CD14-positive monocyte (primary cell): ENCODE measurements around the gene PTEN. TPM values are rescaled to one million over a fixed set of nuclear protein-coding genes. Genes with fewer than 3 reads are reported as not detected.
A peak's percentile ranks its signal among the peaks of the same experiment; 100 is the strongest.
"Not testable (repeated sequence)": the region's sequence is repeated elsewhere in the genome, so short reads cannot be mapped to it uniquely, and the experiment has no call there.

Experiments used
- DNase-seq, 3 donors: peaks; one replicate each; pipeline ENCODE4 v3.0.0-alpha.2; 2011 to 2022
- H2AFZ ChIP-seq: 2 replicates; pipeline ENCODE4 v1.6.0; 2012; ENCODE audit warnings: mild to moderate bottlenecking, low read depth, low read length, inconsistent platforms; ENCODE audit not compliant: insufficient read depth, poor library complexity, severe bottlenecking
- H3K27ac ChIP-seq, 2 donors: 1 replicate in 1 of 2; 2 replicates in 1 of 2; pipeline ENCODE4 v1.5.1; 2012 to 2013; ENCODE audit warnings: low read length in 2 of 2, control low read depth in 1 of 2, inconsistent platforms in 1 of 2, low read depth in 1 of 2, mild to moderate bottlenecking in 1 of 2
- H3K27me3 ChIP-seq, 2 donors: one replicate each; pipeline versions ENCODE4 v1.6.0 to v1.6.1; 2011 to 2013; ENCODE audit warnings: low read length in 2 of 2; ENCODE audit not compliant: control insufficient read depth in 2 of 2, insufficient read depth in 2 of 2
- H3K36me3 ChIP-seq, 2 donors: replicated peaks in 1 of 2; 1 replicate in 1 of 2; 2 replicates in 1 of 2; pipeline versions ENCODE4 v1.5.1 to v1.6.1; 2012 to 2013; ENCODE audit warnings: low read length in 2 of 2, control low read depth in 1 of 2, inconsistent platforms in 1 of 2, mild to moderate bottlenecking in 1 of 2; ENCODE audit not compliant: insufficient read depth in 2 of 2, control insufficient read depth in 1 of 2
- H3K4me1 ChIP-seq, 2 donors: 1 replicate in 1 of 2; 2 replicates in 1 of 2; pipeline versions ENCODE4 v1.5.1 to v1.6.1; 2012 to 2013; ENCODE audit warnings: low read length in 2 of 2, control low read depth in 1 of 2, inconsistent platforms in 1 of 2, mild to moderate bottlenecking in 1 of 2, moderate library complexity in 1 of 2; ENCODE audit not compliant: insufficient read depth in 2 of 2, control insufficient read depth in 1 of 2
- H3K4me2 ChIP-seq: replicated peaks from 2 replicates; pipeline ENCODE3; 2012; ENCODE audit warnings: low read length, moderate library complexity, mild to moderate bottlenecking; ENCODE audit not compliant: poor library complexity, severe bottlenecking; ENCODE audit errors: extremely low read depth
- H3K4me3 ChIP-seq, 3 experiments: fragments of 200-600 bp in 1 of 3; sonication (generic) in 1 of 3; replicated peaks in 1 of 3; 1 replicate in 2 of 3; 2 replicates in 1 of 3; pipeline ENCODE4 v1.5.1; 2011 to 2013; ENCODE audit warnings: low read length in 3 of 3, mild to moderate bottlenecking in 3 of 3, control low read depth in 2 of 3, low read depth in 2 of 3, inconsistent platforms in 1 of 3, moderate library complexity in 1 of 3
- H3K79me2 ChIP-seq: 2 replicates; pipeline ENCODE4 v1.6.0; 2012; ENCODE audit warnings: mild to moderate bottlenecking, control low read depth, inconsistent platforms, low read length, moderate library complexity; ENCODE audit not compliant: insufficient read depth
- H3K9ac ChIP-seq: 2 replicates; pipeline ENCODE4 v1.6.0; 2017; ENCODE audit warnings: low read length, mild to moderate bottlenecking; ENCODE audit not compliant: insufficient read depth, poor library complexity, severe bottlenecking
- H3K9me3 ChIP-seq, 2 donors: replicated peaks in 1 of 2; 1 replicate in 1 of 2; 2 replicates in 1 of 2; pipeline versions ENCODE4 v1.5.1 to v1.6.1; 2012 to 2013; ENCODE audit warnings: low read length in 2 of 2, control low read depth in 1 of 2; ENCODE audit not compliant: control insufficient read depth in 1 of 2, insufficient read depth in 1 of 2
- H4K20me1 ChIP-seq: 2 replicates; pipeline ENCODE4 v1.6.0; 2012; ENCODE audit warnings: mild to moderate bottlenecking, low read length, control low read depth, moderate library complexity; ENCODE audit not compliant: insufficient read depth
- H3K27ac Mint-ChIP-seq, 7 donors: one replicate each; pipeline ENCODE4 v1.8.0; 2020; ENCODE audit warnings: mild to moderate bottlenecking in 7 of 7, mixed read lengths in 7 of 7, moderate library complexity in 6 of 7, inconsistent platforms in 2 of 7
- H3K27me3 Mint-ChIP-seq, 3 donors: one replicate each; pipeline ENCODE4 v1.8.0; 2021 to 2022; ENCODE audit warnings: low read depth in 3 of 3, mild to moderate bottlenecking in 3 of 3, mixed read lengths in 3 of 3, moderate library complexity in 3 of 3, inconsistent platforms in 1 of 3
- H3K36me3 Mint-ChIP-seq, 2 donors: one replicate each; pipeline ENCODE4 v1.8.0; 2020; ENCODE audit warnings: mixed read lengths in 2 of 2, inconsistent platforms in 1 of 2, mild to moderate bottlenecking in 1 of 2
- H3K4me1 Mint-ChIP-seq: one replicate; pipeline ENCODE4 v1.8.0; 2020; ENCODE audit warnings: mild to moderate bottlenecking, mixed read lengths
- H3K4me3 Mint-ChIP-seq, 2 donors: one replicate each; pipeline ENCODE4 v1.8.0; 2020; ENCODE audit warnings: mild to moderate bottlenecking in 2 of 2, mixed read lengths in 2 of 2, moderate library complexity in 1 of 2
- H3K9me3 Mint-ChIP-seq, 7 donors: one replicate each; pipeline ENCODE4 v1.8.0; 2020 to 2022; ENCODE audit warnings: mixed read lengths in 7 of 7, mild to moderate bottlenecking in 6 of 7, moderate library complexity in 6 of 7, inconsistent platforms in 2 of 7
- CTCF ChIP-seq: fragments of 200-600 bp; IDR thresholded peaks from one replicate; pipeline ENCODE4 v1.8.0; 2022; ENCODE audit warnings: antibody characterized with exemption, mild to moderate bottlenecking
- WGBS: methylation state at CpG from one replicate; pipeline ENCODE4 v1.1.5; 2013; ENCODE audit warnings: missing lambda C conversion rate; ENCODE audit not compliant: insufficient coverage; 5-methylcytosine and 5-hydroxymethylcytosine counted together
- intact Hi-C, 2 donors: fragments of 100-400 bp; cut with micrococcal nuclease; formaldehyde crosslinking; loops; one replicate each; pipeline versions ENCODE4 v1.15.0 to v1.15.1; 2023
- polyA plus RNA-seq, 3 donors: library from polyadenylated mRNA; depleted of rRNA in 1 of 3; unstranded in 2 of 3; stranded (reverse) in 1 of 3; fragments of 300-500 nt in 2 of 3; fragments of >200 nt in 1 of 3; fragmentation: Illumina TruSeq in 2 of 3; gene quantifications; 1 replicate in 2 of 3; 2 replicates in 1 of 3; pipeline ENCODE4 v1.2.3, GENCODE V29; 2012 to 2021

The PTEN gene
- polyA plus RNA-seq, 3 donors, result 30.5 to 57.6 (median 37.7) TPM

- intact Hi-C loops, result no loop called here
- peak overlapping the region in 6 of 7 donors; percentile 11 to 83 (median 66) for H3K27ac Mint-ChIP-seq
- TF ChIP-seq CTCF, result no peak
- no peak overlapping the region for H3K27ac ChIP-seq
- no peaks in the 10 kb centered on the region for H3K27me3 Mint-ChIP-seq
- H2AFZ ChIP-seq, result no peak overlapping the region
- no peaks in the 10 kb centered on the region for H3K9me3 ChIP-seq
- H3K79me2 ChIP-seq, result peaks cover 96% of the 10 kb centered on the region
- H3K4me1 ChIP-seq, result peaks cover 4 to 27% of the 10 kb centered on the region in 2 donors
- H3K36me3 Mint-ChIP-seq, result peaks cover 37 to 48% of the 10 kb centered on the region in 2 donors
- 30% methylated on average over 4 of the region's 9 CpGs for WGBS
- H3K4me3 Mint-ChIP-seq, result no peak overlapping the region
- no peak overlapping the region for H3K9ac ChIP-seq
- peaks cover 100% of the 10 kb centered on the region for H4K20me1 ChIP-seq
- no peak overlapping the region for H3K4me2 ChIP-seq
- H3K4me1 Mint-ChIP-seq, result peaks cover 38% of the 10 kb centered on the region
- DNase-seq, result no peak
- no peak overlapping the region for H3K4me3 ChIP-seq
- H3K36me3 ChIP-seq, result peaks cover 6 to 27% of the 10 kb centered on the region in 2 donors
- H3K9me3 Mint-ChIP-seq, result peaks cover 0 to 6% (median 0%) of the 10 kb centered on the region in 7 donors
- H3K27me3 ChIP-seq, result no peaks in the 10 kb centered on the region
Observed at GRCh38 chr10:87878664-87879459, 15.4 kb downstream of the PTEN start.

GRCh38 chr10:87880336-87880735 lies 16.9 kb downstream of the PTEN start:
- H3K4me3 Mint-ChIP-seq, result no peak overlapping the region
- H3K27me3 ChIP-seq, result no peaks in the 10 kb centered on the region
- peaks cover 37 to 48% of the 10 kb centered on the region in 2 donors for H3K36me3 Mint-ChIP-seq
- H2AFZ ChIP-seq, result no peak overlapping the region
- H3K27me3 Mint-ChIP-seq, result no peaks in the 10 kb centered on the region
- H3K36me3 ChIP-seq, result peaks cover 6 to 27% of the 10 kb centered on the region in 2 donors
- H3K4me1 Mint-ChIP-seq, result peaks cover 27% of the 10 kb centered on the region
- no peak overlapping the region for H3K27ac ChIP-seq
- peaks cover 0 to 6% (median 0%) of the 10 kb centered on the region in 7 donors for H3K9me3 Mint-ChIP-seq
- H3K9me3 ChIP-seq, result no peaks in the 10 kb centered on the region
- H3K79me2 ChIP-seq, result peaks cover 96% of the 10 kb centered on the region
- H3K9ac ChIP-seq, result no peak overlapping the region
- TF ChIP-seq CTCF, result no peak
- intact Hi-C loops, result no loop called here
- DNase-seq, result no peak
- H3K4me3 ChIP-seq, result no peak overlapping the region
- no peak overlapping the region for H3K4me2 ChIP-seq
- peaks cover 100% of the 10 kb centered on the region for H4K20me1 ChIP-seq
- H3K4me1 ChIP-seq, result peaks cover 0 to 12% of the 10 kb centered on the region in 2 donors
- H3K27ac Mint-ChIP-seq, result peak overlapping the region in 1 of 7 donors; percentile 37

- H3K27me3 ChIP-seq, H3K27ac ChIP-seq, H3K9me3 Mint-ChIP-seq, H3K9me3 ChIP-seq, H3K4me3 ChIP-seq, H3K4me1 ChIP-seq, H2AFZ ChIP-seq, H3K4me2 ChIP-seq, H3K27me3 Mint-ChIP-seq, intact Hi-C loops, DNase-seq, H3K4me3 Mint-ChIP-seq, H3K9ac ChIP-seq: not testable (repeated sequence)
- peaks cover 44 to 55% of the 10 kb centered on the region in 2 donors for H3K36me3 Mint-ChIP-seq
- H3K4me1 Mint-ChIP-seq, result peaks cover 22% of the 10 kb centered on the region
- peaks cover 100% of the 10 kb centered on the region for H4K20me1 ChIP-seq
- H3K79me2 ChIP-seq, result peaks cover 96% of the 10 kb centered on the region
- peaks cover 16 to 39% of the 10 kb centered on the region in 2 donors for H3K36me3 ChIP-seq
- 100% methylated on average over 2 of the region's 5 CpGs for WGBS
- peak overlapping the region in 3 of 7 donors; percentile 13 to 42 (median 38) for H3K27ac Mint-ChIP-seq
Observed at GRCh38 chr10:87881373-87882059, 18.1 kb downstream of the PTEN start.
